Measurements from ENCODE around the gene FYN. TPM values are rescaled to one million over a fixed set of nuclear protein-coding genes. Genes with fewer than 3 reads are reported as not detected.
"Not testable (repeated sequence)": the region's sequence is repeated elsewhere in the genome, so short reads cannot be mapped to it uniquely, and the experiment has no call there.

The FYN gene
- total RNA-seq, 1 experiment from 2014 or later, result 18.5 TPM

- ChIA-PET RAD21 (ENCODE audit: low non-redundant PET in 1 of 2, low total read pairs in 2 of 2, uncharacterized antibody in 2 of 2, unreplicated experiment in 2 of 2) (no interaction called here), CTCF (no interaction called here), POLR2A (no interaction called here)
- Histone ChIP-seq H3K4me1 (ENCODE audit: control insufficient read depth in 1 of 2, insufficient read depth in 2 of 2, low read length in 2 of 2) (no peaks in the 10 kb centered on the region), H3K4me3 (replicated peaks in 1 of 2; ENCODE audit: low read depth in 1 of 2, low read length in 2 of 2) (no peak overlapping the region), H3K9ac (ENCODE audit: low read length) (no peak overlapping the region), H2AFZ (ENCODE audit: low read depth, low read length, poor library complexity, severe bottlenecking) (no peak overlapping the region), H3K27ac (ENCODE audit: low read depth, low read length) (no peak overlapping the region), H3K4me2 (ENCODE audit: low read length) (no peak overlapping the region), H3K36me3 (ENCODE audit: control insufficient read depth in 1 of 2, insufficient read depth in 2 of 2, low read length in 2 of 2) (no peaks in the 10 kb centered on the region), H3K79me2 (ENCODE audit: insufficient read depth, low read length) (no peaks in the 10 kb centered on the region), H3K27me3 (ENCODE audit: insufficient read depth, low read length) (no peaks in the 10 kb centered on the region), H3K9me3 (ENCODE audit: control insufficient read depth in 1 of 2, insufficient read depth in 1 of 2, low read depth in 1 of 2, low read length in 2 of 2) (no peaks in the 10 kb centered on the region), H3K9me2 (ENCODE audit: insufficient read depth) (no peaks in the 10 kb centered on the region), H4K20me1 (ENCODE audit: insufficient read depth) (no peaks in the 10 kb centered on the region)
- no TSS peak for BruUV-seq (replicated peaks)
- intact Hi-C loops (cut with micrococcal nuclease), result no loop called here
- ATAC-seq, result no peak
- TF ChIP-seq SIN3A (IDR thresholded peaks at IDR 0.05; ENCODE audit: low read depth) (no peak), SP1 (IDR thresholded peaks at IDR 0.05; ENCODE audit: low read depth) (no peak), TCF7L2 (IDR thresholded peaks at IDR 0.05; ENCODE audit: borderline replicate concordance, extremely low read depth, insufficient read depth, insufficient read length) (no peak), EZH2 (IDR thresholded peaks at IDR 0.05) (no peak), ZFX (IDR thresholded peaks at IDR 0.05) (no peak), JUND (IDR thresholded peaks at IDR 0.05) (no peak)
- TF ChIP-seq, protein P1, sequence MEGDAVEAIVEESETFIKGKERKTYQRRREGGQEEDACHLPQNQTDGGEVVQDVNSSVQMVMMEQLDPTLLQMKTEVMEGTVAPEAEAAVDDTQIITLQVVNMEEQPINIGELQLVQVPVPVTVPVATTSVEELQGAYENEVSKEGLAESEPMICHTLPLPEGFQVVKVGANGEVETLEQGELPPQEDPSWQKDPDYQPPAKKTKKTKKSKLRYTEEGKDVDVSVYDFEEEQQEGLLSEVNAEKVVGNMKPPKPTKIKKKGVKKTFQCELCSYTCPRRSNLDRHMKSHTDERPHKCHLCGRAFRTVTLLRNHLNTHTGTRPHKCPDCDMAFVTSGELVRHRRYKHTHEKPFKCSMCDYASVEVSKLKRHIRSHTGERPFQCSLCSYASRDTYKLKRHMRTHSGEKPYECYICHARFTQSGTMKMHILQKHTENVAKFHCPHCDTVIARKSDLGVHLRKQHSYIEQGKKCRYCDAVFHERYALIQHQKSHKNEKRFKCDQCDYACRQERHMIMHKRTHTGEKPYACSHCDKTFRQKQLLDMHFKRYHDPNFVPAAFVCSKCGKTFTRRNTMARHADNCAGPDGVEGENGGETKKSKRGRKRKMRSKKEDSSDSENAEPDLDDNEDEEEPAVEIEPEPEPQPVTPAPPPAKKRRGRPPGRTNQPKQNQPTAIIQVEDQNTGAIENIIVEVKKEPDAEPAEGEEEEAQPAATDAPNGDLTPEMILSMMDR (IDR thresholded peaks at IDR 0.05 in 2 of 3, conservative IDR thresholded peaks at IDR 0.05 in 1 of 3; ENCODE audit: borderline replicate concordance in 1 of 3, insufficient read depth in 1 of 3, low read depth in 2 of 3, low read length in 2 of 3), result no peak
- TF ChIP-seq, protein P2, sequence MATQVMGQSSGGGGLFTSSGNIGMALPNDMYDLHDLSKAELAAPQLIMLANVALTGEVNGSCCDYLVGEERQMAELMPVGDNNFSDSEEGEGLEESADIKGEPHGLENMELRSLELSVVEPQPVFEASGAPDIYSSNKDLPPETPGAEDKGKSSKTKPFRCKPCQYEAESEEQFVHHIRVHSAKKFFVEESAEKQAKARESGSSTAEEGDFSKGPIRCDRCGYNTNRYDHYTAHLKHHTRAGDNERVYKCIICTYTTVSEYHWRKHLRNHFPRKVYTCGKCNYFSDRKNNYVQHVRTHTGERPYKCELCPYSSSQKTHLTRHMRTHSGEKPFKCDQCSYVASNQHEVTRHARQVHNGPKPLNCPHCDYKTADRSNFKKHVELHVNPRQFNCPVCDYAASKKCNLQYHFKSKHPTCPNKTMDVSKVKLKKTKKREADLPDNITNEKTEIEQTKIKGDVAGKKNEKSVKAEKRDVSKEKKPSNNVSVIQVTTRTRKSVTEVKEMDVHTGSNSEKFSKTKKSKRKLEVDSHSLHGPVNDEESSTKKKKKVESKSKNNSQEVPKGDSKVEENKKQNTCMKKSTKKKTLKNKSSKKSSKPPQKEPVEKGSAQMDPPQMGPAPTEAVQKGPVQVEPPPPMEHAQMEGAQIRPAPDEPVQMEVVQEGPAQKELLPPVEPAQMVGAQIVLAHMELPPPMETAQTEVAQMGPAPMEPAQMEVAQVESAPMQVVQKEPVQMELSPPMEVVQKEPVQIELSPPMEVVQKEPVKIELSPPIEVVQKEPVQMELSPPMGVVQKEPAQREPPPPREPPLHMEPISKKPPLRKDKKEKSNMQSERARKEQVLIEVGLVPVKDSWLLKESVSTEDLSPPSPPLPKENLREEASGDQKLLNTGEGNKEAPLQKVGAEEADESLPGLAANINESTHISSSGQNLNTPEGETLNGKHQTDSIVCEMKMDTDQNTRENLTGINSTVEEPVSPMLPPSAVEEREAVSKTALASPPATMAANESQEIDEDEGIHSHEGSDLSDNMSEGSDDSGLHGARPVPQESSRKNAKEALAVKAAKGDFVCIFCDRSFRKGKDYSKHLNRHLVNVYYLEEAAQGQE (IDR thresholded peaks at IDR 0.05; ENCODE audit: low read depth), result no peak
- DNase-seq (ENCODE audit: low read depth, low spot score), result no peak
Measured at GRCh38 chr6:111909238-111909637, 36.0 kb upstream of the FYN start.

- H3K4me3 ChIP-seq (replicated peaks in 1 of 2; ENCODE audit: low read depth in 1 of 2, low read length in 2 of 2); H3K9ac ChIP-seq (ENCODE audit: low read length); CTCF ChIA-PET; H3K4me1 ChIP-seq (ENCODE audit: control insufficient read depth in 1 of 2, insufficient read depth in 2 of 2, low read length in 2 of 2); RAD21 ChIA-PET (ENCODE audit: low non-redundant PET in 1 of 2, low total read pairs in 2 of 2, uncharacterized antibody in 2 of 2, unreplicated experiment in 2 of 2); H3K27ac ChIP-seq (ENCODE audit: low read depth, low read length); H3K9me3 ChIP-seq (ENCODE audit: control insufficient read depth in 1 of 2, insufficient read depth in 1 of 2, low read depth in 1 of 2, low read length in 2 of 2); H3K9me2 ChIP-seq (ENCODE audit: insufficient read depth); ATAC-seq; intact Hi-C loops (cut with micrococcal nuclease); H3K27me3 ChIP-seq (ENCODE audit: insufficient read depth, low read length); H3K36me3 ChIP-seq (ENCODE audit: control insufficient read depth in 1 of 2, insufficient read depth in 2 of 2, low read length in 2 of 2); H4K20me1 ChIP-seq (ENCODE audit: insufficient read depth); H2AFZ ChIP-seq (ENCODE audit: low read depth, low read length, poor library complexity, severe bottlenecking); DNase-seq (ENCODE audit: low read depth, low spot score); BruUV-seq (replicated peaks); H3K79me2 ChIP-seq (ENCODE audit: insufficient read depth, low read length); POLR2A ChIA-PET; H3K4me2 ChIP-seq (ENCODE audit: low read length): not testable (repeated sequence)
Measured at GRCh38 chr6:111908365-111908764, 35.1 kb upstream of the FYN start.
